SKM-1 treated with dmso at 0.1 percent for 144 hours (cell line): ENCODE results near the gene IL5RA.

ENCODE experiments used
- DNase-seq: peaks from one replicate; lab custom pipeline; 2025; ENCODE audit not compliant: unreplicated experiment; lab: John Stamatoyannopoulos, UW

IL5RA gene

GRCh38 chr3:3110299-3110630, at the start of gene IL5RA:
TSS of gene IL5RA (minus strand) at chr3:3110374. CDS start at chr3:3104984, 5,390 bp downstream.
- DNase-seq, result no peak

GRCh38 chr3:3157484-3157883, 47.3 kb upstream of the IL5RA start:
- DNase-seq, result no peak

GRCh38 chr3:3154879-3155610, 44.9 kb upstream of the IL5RA start:
- DNase-seq, result no peak

- DNase-seq, result no peak
Observed at GRCh38 chr3:3151513-3151912, 41.3 kb upstream of the IL5RA start.

- DNase-seq, result no peak
Observed at GRCh38 chr3:3149560-3149959, 39.4 kb upstream of the IL5RA start.

GRCh38 chr3:3145831-3146230, 35.7 kb upstream of the IL5RA start:
- no peak for DNase-seq

GRCh38 chr3:3141939-3142338, 31.8 kb upstream of the IL5RA start:
- DNase-seq, result no peak

GRCh38 chr3:3137526-3137925, 27.4 kb upstream of the IL5RA start:
- DNase-seq, result no peak

- DNase-seq, result no peak
Observed at GRCh38 chr3:3134750-3135448, 24.7 kb upstream of the IL5RA start.

- no peak for DNase-seq
Observed at GRCh38 chr3:3133500-3133899, 23.3 kb upstream of the IL5RA start.

GRCh38 chr3:3129579-3129978, 19.4 kb upstream of the IL5RA start:
- no peak for DNase-seq

GRCh38 chr3:3127432-3128010, 17.3 kb upstream of the IL5RA start:
- DNase-seq, result no peak

- DNase-seq, result peak; percentile 89
Observed at GRCh38 chr3:3126477-3127431, 16.6 kb upstream of the IL5RA start, which contains the start of gene TRNT1. TSS of gene TRNT1 (plus strand) at chr3:3126940. CDS start at chr3:3129041, 2,101 bp downstream.

- no peak for DNase-seq
Observed at GRCh38 chr3:3125977-3126376, 15.8 kb upstream of the IL5RA start.

- no peak for DNase-seq
Observed at GRCh38 chr3:3119393-3119851, 9.2 kb upstream of the IL5RA start.

GRCh38 chr3:3117651-3118050, 7.5 kb upstream of the IL5RA start:
- no peak for DNase-seq

GRCh38 chr3:3113042-3113709, 3.0 kb upstream of the IL5RA start:
- no peak for DNase-seq

GRCh38 chr3:3110749-3111361, 681 bp upstream of the IL5RA start:
- peak; percentile 14 for DNase-seq

GRCh38 chr3:3109407-3110298, 521 bp downstream of the IL5RA start:
- DNase-seq, result no peak
